ENCODE data around the gene USP15. TPM values are rescaled to one million over a fixed set of nuclear protein-coding genes. Genes with fewer than 3 reads are reported as not detected.
A peak's percentile ranks its signal among the peaks of the same experiment; 100 is the strongest.

Gene USP15
- total RNA-seq, 1 experiment from 2014 or later: 35.3 TPM

- Histone ChIP-seq H3K14ac (ENCODE audit: insufficient read depth, low read length) (no peak overlapping the region), H3K79me2 (ENCODE audit: insufficient read depth, low read length) (peaks cover 9% of the 10 kb centered on the region; the same call in 1 of the 2 replicates), H3K4me1 (ENCODE audit: insufficient read depth, low read length) (no peaks in the 10 kb centered on the region; the same call in 1 of the 2 replicates), H3K9ac (ENCODE audit: extremely low read depth, insufficient read length, low read length) (no peak overlapping the region), H3K56ac (ENCODE audit: insufficient read length, low read depth, low read length) (no peak overlapping the region), H4K91ac (ENCODE audit: insufficient read length, low read depth, low read length) (no peak overlapping the region), H2AK5ac (ENCODE audit: insufficient read length, low read length) (no peak overlapping the region), H2AFZ (ENCODE audit: low read length) (no peak overlapping the region), H3K9me3 (ENCODE audit: control insufficient read depth, low read depth, low read length) (no peaks in the 10 kb centered on the region), H2BK20ac (ENCODE audit: low read depth, low read length, poor library complexity, severe bottlenecking) (no peak overlapping the region), H3K23ac (ENCODE audit: insufficient read length, low read depth, low read length) (no peak overlapping the region), H2BK120ac (ENCODE audit: low read depth, low read length, poor library complexity, severe bottlenecking) (no peak overlapping the region), H2BK12ac (ENCODE audit: insufficient read length, low read depth, low read length) (no peak overlapping the region), H2BK15ac (ENCODE audit: low read depth, low read length) (no peak overlapping the region), H2BK5ac (ENCODE audit: insufficient read length, low read length) (no peak overlapping the region), H4K20me1 (ENCODE audit: control insufficient read depth, insufficient read depth, insufficient read length) (no peaks in the 10 kb centered on the region), H3K79me1 (ENCODE audit: insufficient read depth, low read depth, low read length, poor library complexity, severe bottlenecking) (no peaks in the 10 kb centered on the region), H3K23me2 (ENCODE audit: insufficient read length, low read depth, low read length, poor library complexity, severe bottlenecking) (no peaks in the 10 kb centered on the region), H4K8ac (replicated peaks; ENCODE audit: insufficient read length, low read depth, low read length) (no peak overlapping the region), H3T11ph (ENCODE audit: low read length) (no peak overlapping the region), H3K27me3 (ENCODE audit: insufficient read depth, low read length) (no peaks in the 10 kb centered on the region), H3K4ac (ENCODE audit: low read depth, low read length) (no peak overlapping the region), H4K5ac (ENCODE audit: insufficient read length, low read depth, low read length) (no peak overlapping the region), H3K4me2 (ENCODE audit: insufficient read depth, insufficient read length, low read length) (no peak overlapping the region), H3K27ac (ENCODE audit: insufficient read length, low read depth, low read length) (no peak overlapping the region), H3K18ac (ENCODE audit: insufficient read length, low read depth, low read length) (no peak overlapping the region)
- DNase-seq: no peak
- H3K36me3 Mint-ChIP-seq (ENCODE audit: insufficient read depth in 1 of 3, low read depth in 3 of 3): peaks cover 2 to 21% (median 17%) of the 10 kb centered on the region in 3 experiments
- H3K4me1 Mint-ChIP-seq: peaks cover 16 to 35% of the 10 kb centered on the region in 2 experiments
- TF ChIP-seq, protein P1, sequence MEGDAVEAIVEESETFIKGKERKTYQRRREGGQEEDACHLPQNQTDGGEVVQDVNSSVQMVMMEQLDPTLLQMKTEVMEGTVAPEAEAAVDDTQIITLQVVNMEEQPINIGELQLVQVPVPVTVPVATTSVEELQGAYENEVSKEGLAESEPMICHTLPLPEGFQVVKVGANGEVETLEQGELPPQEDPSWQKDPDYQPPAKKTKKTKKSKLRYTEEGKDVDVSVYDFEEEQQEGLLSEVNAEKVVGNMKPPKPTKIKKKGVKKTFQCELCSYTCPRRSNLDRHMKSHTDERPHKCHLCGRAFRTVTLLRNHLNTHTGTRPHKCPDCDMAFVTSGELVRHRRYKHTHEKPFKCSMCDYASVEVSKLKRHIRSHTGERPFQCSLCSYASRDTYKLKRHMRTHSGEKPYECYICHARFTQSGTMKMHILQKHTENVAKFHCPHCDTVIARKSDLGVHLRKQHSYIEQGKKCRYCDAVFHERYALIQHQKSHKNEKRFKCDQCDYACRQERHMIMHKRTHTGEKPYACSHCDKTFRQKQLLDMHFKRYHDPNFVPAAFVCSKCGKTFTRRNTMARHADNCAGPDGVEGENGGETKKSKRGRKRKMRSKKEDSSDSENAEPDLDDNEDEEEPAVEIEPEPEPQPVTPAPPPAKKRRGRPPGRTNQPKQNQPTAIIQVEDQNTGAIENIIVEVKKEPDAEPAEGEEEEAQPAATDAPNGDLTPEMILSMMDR (conservative IDR thresholded peaks at IDR 0.05): no peak
- H3K9me3 Mint-ChIP-seq: no peaks in the 10 kb centered on the region
- H3K27ac Mint-ChIP-seq: peak overlapping the region; percentile 23 to 89 (median 41); a peak in 5 of 7 replicates
- WGBS (ENCODE audit: extremely low coverage, insufficient read length, low lambda C conversion rate): no CpG with 5 or more reads among the region's 6 CpGs
- no peak overlapping the region for H3K4me3 Mint-ChIP-seq
- no peaks in the 10 kb centered on the region for H3K27me3 Mint-ChIP-seq (ENCODE audit: low read depth)
These were observed 32.6 kb downstream of the USP15 start for GRCh38 chr12:62292761-62293344.
